ENCODE results near the gene MYO9B. TPM values are rescaled to one million over a fixed set of nuclear protein-coding genes. Genes with fewer than 3 reads are reported as not detected.

Gene MYO9B
- total RNA-seq (ENCODE audit: low replicate concordance) = 71.7 and 83.8 TPM in 2 replicates
- long read RNA-seq = 0 reads

- peak; percentile 100 for DNase-seq (ENCODE audit: extremely low spot score, unreplicated experiment)
- H3K9me3 Mint-ChIP-seq = no peaks in the 10 kb centered on the region
- peak within 1 kb of the TSS; percentile 99 for H3K4me3 Mint-ChIP-seq
- no peaks in the 10 kb centered on the region for H3K36me3 Mint-ChIP-seq
- no peaks in the 10 kb centered on the region for H3K27me3 Mint-ChIP-seq
- peaks cover 39% of the 10 kb centered on the region for H3K4me1 Mint-ChIP-seq (ENCODE audit: unreplicated experiment)
- peak within 1 kb of the TSS; percentile 98 for H3K27ac Mint-ChIP-seq
- TF ChIP-seq CTCF (conservative IDR thresholded peaks at IDR 0.05) = no peak
Measured at GRCh38 chr19:17075035-17075863, at the start of gene MYO9B, which contains the start of gene HAUS8. MYO9B (plus strand) TSS chr19:17075777; CDS start chr19:17101718, 25,941 bp downstream. HAUS8 (minus strand) TSS chr19:17075452; CDS start chr19:17075422, 30 bp downstream.

- Mint-ChIP-seq H3K4me3 (peak overlapping the region; percentile 89), H3K9me3 (peaks cover 11% of the 10 kb centered on the region), H3K36me3 (peaks cover 24% of the 10 kb centered on the region), H3K27ac (peak overlapping the region; percentile 78), H3K4me1 (ENCODE audit: unreplicated experiment) (peaks cover 15% of the 10 kb centered on the region), H3K27me3 (peaks cover 23% of the 10 kb centered on the region)
- TF ChIP-seq CTCF (conservative IDR thresholded peaks at IDR 0.05) = no peak
- DNase-seq (ENCODE audit: extremely low spot score, unreplicated experiment) = no peak
Measured at GRCh38 chr19:17025991-17026658, 49.5 kb upstream of the MYO9B start.

- peaks cover 15% of the 10 kb centered on the region for H3K4me1 Mint-ChIP-seq (ENCODE audit: unreplicated experiment)
- H3K9me3 Mint-ChIP-seq = peaks cover 11% of the 10 kb centered on the region
- H3K27ac Mint-ChIP-seq = peak within 1 kb of the TSS; percentile 78
- H3K4me3 Mint-ChIP-seq = peak within 1 kb of the TSS; percentile 89
- H3K36me3 Mint-ChIP-seq = peaks cover 24% of the 10 kb centered on the region
- no peak for DNase-seq (ENCODE audit: extremely low spot score, unreplicated experiment)
- no peak for TF ChIP-seq CTCF (conservative IDR thresholded peaks at IDR 0.05)
- peaks cover 23% of the 10 kb centered on the region for H3K27me3 Mint-ChIP-seq
Measured at GRCh38 chr19:17026706-17027534, 48.7 kb upstream of the MYO9B start, which contains the start of gene CPAMD8. CPAMD8 (minus strand) TSS chr19:17026810; CDS start chr19:17026642, 168 bp downstream.

- Mint-ChIP-seq H3K27me3 (peaks cover 26% of the 10 kb centered on the region), H3K9me3 (peaks cover 11% of the 10 kb centered on the region), H3K27ac (peak overlapping the region; percentile 48), H3K4me1 (ENCODE audit: unreplicated experiment) (peaks cover 15% of the 10 kb centered on the region), H3K4me3 (peak overlapping the region; percentile 83), H3K36me3 (peaks cover 20% of the 10 kb centered on the region)
- no peak for DNase-seq (ENCODE audit: extremely low spot score, unreplicated experiment)
- TF ChIP-seq CTCF (conservative IDR thresholded peaks at IDR 0.05) = no peak
Measured at GRCh38 chr19:17027535-17027975, 48.0 kb upstream of the MYO9B start.

- no peaks in the 10 kb centered on the region for H3K9me3 Mint-ChIP-seq
- H3K4me1 Mint-ChIP-seq (ENCODE audit: unreplicated experiment) = no peaks in the 10 kb centered on the region
- peaks cover 18% of the 10 kb centered on the region for H3K27me3 Mint-ChIP-seq
- no peak for TF ChIP-seq CTCF (conservative IDR thresholded peaks at IDR 0.05)
- no peaks in the 10 kb centered on the region for H3K36me3 Mint-ChIP-seq
- H3K27ac Mint-ChIP-seq = no peak overlapping the region
- no peak for DNase-seq (ENCODE audit: extremely low spot score, unreplicated experiment)
- H3K4me3 Mint-ChIP-seq = no peak overlapping the region
Measured at GRCh38 chr19:17031741-17032140, 43.8 kb upstream of the MYO9B start.

Data from type B pancreatic cell (in vitro differentiated cells).